ENCODE results near the gene UBE2E1. TPM values are rescaled to one million over a fixed set of nuclear protein-coding genes. Genes with fewer than 3 reads are reported as not detected.

The UBE2E1 gene
- total and polyA plus RNA-seq, 8 donors = 20.9 to 44.7 (median 28.7) TPM

- no peaks in the 10 kb centered on the region for H3K36me3 ChIP-seq
- FAIRE-seq = no peak
- no peak overlapping the region for H3K4me3 ChIP-seq
- peak in 1 of 4 donors; percentile 30 for ATAC-seq
- no peaks in the 10 kb centered on the region for H3K27me3 ChIP-seq
- no peaks in the 10 kb centered on the region for H3K9me3 ChIP-seq
- H3K27ac ChIP-seq = no peak overlapping the region
- WGBS, 2 donors = 72 to 73% methylated on average over 2 of the region's 2 CpGs
- peaks cover 0 to 5% (median 0%) of the 10 kb centered on the region in 3 donors for H3K4me1 ChIP-seq
- TF ChIP-seq, protein P1, sequence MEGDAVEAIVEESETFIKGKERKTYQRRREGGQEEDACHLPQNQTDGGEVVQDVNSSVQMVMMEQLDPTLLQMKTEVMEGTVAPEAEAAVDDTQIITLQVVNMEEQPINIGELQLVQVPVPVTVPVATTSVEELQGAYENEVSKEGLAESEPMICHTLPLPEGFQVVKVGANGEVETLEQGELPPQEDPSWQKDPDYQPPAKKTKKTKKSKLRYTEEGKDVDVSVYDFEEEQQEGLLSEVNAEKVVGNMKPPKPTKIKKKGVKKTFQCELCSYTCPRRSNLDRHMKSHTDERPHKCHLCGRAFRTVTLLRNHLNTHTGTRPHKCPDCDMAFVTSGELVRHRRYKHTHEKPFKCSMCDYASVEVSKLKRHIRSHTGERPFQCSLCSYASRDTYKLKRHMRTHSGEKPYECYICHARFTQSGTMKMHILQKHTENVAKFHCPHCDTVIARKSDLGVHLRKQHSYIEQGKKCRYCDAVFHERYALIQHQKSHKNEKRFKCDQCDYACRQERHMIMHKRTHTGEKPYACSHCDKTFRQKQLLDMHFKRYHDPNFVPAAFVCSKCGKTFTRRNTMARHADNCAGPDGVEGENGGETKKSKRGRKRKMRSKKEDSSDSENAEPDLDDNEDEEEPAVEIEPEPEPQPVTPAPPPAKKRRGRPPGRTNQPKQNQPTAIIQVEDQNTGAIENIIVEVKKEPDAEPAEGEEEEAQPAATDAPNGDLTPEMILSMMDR (IDR thresholded peaks at IDR 0.05) = no peak
- intact Hi-C loops (cut with DNase I) = no loop called here
- DNase-seq = no peak
Observed at GRCh38 chr3:23873941-23874340, 68.2 kb downstream of the UBE2E1 start.

DNA sequence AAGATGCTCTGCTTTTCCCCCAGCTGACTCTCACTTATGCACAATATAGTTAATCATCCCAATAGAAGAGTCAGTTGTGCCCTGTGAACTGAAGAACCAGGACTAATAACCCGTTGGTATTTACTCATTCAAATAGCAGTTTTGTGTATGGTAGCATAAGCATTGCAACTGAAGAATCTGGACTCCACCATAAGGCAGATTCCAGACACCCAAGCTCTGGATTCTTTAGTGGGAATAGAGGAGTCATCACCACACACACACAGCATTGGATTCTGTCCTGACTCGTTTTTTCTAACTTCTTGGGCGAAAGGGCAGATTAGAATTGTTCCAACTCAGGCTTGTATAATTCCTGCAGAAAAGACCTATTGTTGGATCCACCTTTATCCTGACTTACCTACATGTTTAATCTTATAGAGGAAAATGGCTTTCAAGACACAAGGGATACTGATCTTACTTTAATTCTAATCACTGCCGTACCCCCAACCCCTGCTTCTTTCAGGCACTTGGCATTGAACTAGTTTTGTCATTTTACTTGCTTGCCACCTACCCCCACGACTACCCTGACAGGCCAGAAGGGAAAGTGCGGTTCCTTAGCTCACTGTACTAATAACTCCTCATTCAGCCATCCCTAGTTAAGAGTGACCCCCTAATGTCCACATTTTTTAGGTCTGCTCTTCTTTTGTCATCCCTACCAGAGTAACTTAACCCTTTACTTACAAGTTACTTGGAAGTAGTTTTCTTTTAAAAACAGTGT is 68.8 kb downstream of the UBE2E1 start:
- Histone ChIP-seq H3K36me3 (no peaks in the 10 kb centered on the region), H3K27ac (no peak overlapping the region), H3K27me3 (no peaks in the 10 kb centered on the region), H3K9me3 (no peaks in the 10 kb centered on the region), H3K4me3 (no peak overlapping the region), H3K4me1 (peaks cover 0 to 5% (median 0%) of the 10 kb centered on the region in 3 donors)
- TF ChIP-seq, protein P1 (IDR thresholded peaks at IDR 0.05) = no peak
- ATAC-seq (peak in 3 of 4 donors; percentile 9 to 35 (median 10)), DNase-seq (no peak), FAIRE-seq (no peak)
- intact Hi-C loops (cut with DNase I) = no loop called here
- 65 to 67% methylated on average over 6 of the region's 6 CpGs for WGBS, 2 donors

GRCh38 chr3:23875113-23875725 is 69.5 kb downstream of the UBE2E1 start:
- Histone ChIP-seq H3K4me3 (no peak overlapping the region), H3K27me3 (no peaks in the 10 kb centered on the region), H3K36me3 (no peaks in the 10 kb centered on the region), H3K4me1 (peaks cover 0 to 5% (median 0%) of the 10 kb centered on the region in 3 donors), H3K27ac (no peak overlapping the region), H3K9me3 (no peaks in the 10 kb centered on the region)
- no peak for FAIRE-seq
- TF ChIP-seq, protein P1 (IDR thresholded peaks at IDR 0.05) = no peak
- no peak for DNase-seq
- 75 to 78% methylated on average over 4 of the region's 4 CpGs for WGBS, 2 donors
- intact Hi-C loops (cut with DNase I) = no loop called here
- ATAC-seq = no peak

DNA sequence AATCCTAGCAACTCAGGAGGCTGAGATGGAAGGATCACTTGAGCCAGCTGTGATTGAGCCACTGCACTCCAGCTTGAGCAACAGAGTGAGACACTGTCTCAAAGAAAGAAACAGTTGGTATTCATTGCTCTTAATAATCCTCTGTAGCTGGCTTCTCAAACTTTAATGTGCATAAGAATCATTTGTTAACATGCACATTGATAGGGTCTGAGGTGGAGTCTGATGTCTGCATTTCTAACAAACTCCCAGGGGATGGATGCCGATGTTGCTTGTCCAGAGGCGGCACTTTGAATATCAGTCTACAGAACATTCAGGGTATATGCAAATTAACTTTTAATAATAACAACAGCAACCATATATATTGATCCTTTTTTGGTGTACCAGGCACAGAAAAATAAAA is 71.2 kb downstream of the UBE2E1 start:
- no peaks in the 10 kb centered on the region for H3K9me3 ChIP-seq
- 93 to 94% methylated on average over 2 of the region's 2 CpGs for WGBS, 2 donors
- H3K27me3 ChIP-seq = no peaks in the 10 kb centered on the region
- H3K36me3 ChIP-seq = no peaks in the 10 kb centered on the region
- intact Hi-C loops (cut with DNase I) = no loop called here
- FAIRE-seq (no peak), DNase-seq (no peak), ATAC-seq (no peak)
- H3K4me1 ChIP-seq = peaks cover 5 to 6% (median 5%) of the 10 kb centered on the region in 3 donors
- no peak overlapping the region for H3K27ac ChIP-seq
- TF ChIP-seq, protein P1 (IDR thresholded peaks at IDR 0.05) = no peak
- no peak overlapping the region for H3K4me3 ChIP-seq

Measured in pancreas (tissue), 10 donors.